Natural killer cell (primary cell): Measurements from ENCODE around the gene P2RY2. TPM values are rescaled to one million over a fixed set of nuclear protein-coding genes. Genes with fewer than 3 reads are reported as not detected.

Source experiments
- ATAC-seq, 3 donors: fragments of 150-1000 bp in 2 of 3; fragments of 200-7000 bp in 1 of 3; cut with Tn5 transposase; 1 replicate in 1 of 3; 2 replicates in 2 of 3; pipeline ENCODE4 v1.10.0; 2021; ENCODE audit warnings: mild to moderate bottlenecking in 2 of 3, moderate library complexity in 2 of 3
- DNase-seq, 2 donors: peaks; one replicate each; pipeline versions ENCODE4 v3.0.0 to v3.0.0-alpha.2; 2013 to 2021; ENCODE audit warnings: mixed read lengths in 1 of 2
- H3K27ac ChIP-seq: one replicate; pipeline ENCODE4 v1.5.1; 2013; ENCODE audit warnings: mild to moderate bottlenecking, low read length
- H3K27me3 ChIP-seq: one replicate; pipeline ENCODE4 v1.6.1; 2013; ENCODE audit warnings: low read length; ENCODE audit not compliant: control insufficient read depth, insufficient read depth
- H3K36me3 ChIP-seq: one replicate; pipeline ENCODE4 v1.6.1; 2013; ENCODE audit warnings: low read length; ENCODE audit not compliant: control insufficient read depth, insufficient read depth
- H3K4me1 ChIP-seq: one replicate; pipeline ENCODE4 v1.6.1; 2013; ENCODE audit warnings: low read length; ENCODE audit not compliant: control insufficient read depth, insufficient read depth
- H3K4me3 ChIP-seq: one replicate; pipeline ENCODE4 v1.5.1; 2013; ENCODE audit warnings: low read length
- H3K9me3 ChIP-seq: one replicate; pipeline ENCODE4 v1.6.1; 2013; ENCODE audit warnings: low read length; ENCODE audit not compliant: control insufficient read depth, insufficient read depth
- H3K27ac Mint-ChIP-seq, 2 donors: one replicate each; pipeline ENCODE4 v1.8.0; 2022; ENCODE audit warnings: mild to moderate bottlenecking in 2 of 2, mixed read lengths in 2 of 2, moderate library complexity in 1 of 2
- H3K27me3 Mint-ChIP-seq, 2 donors: one replicate each; pipeline ENCODE4 v1.8.0; 2022; ENCODE audit warnings: low read depth in 2 of 2, mixed read lengths in 2 of 2
- H3K36me3 Mint-ChIP-seq: one replicate; pipeline ENCODE4 v1.8.0; 2022; ENCODE audit warnings: mixed read lengths
- H3K4me1 Mint-ChIP-seq, 2 donors: one replicate each; pipeline ENCODE4 v1.8.0; 2022; ENCODE audit warnings: mixed read lengths in 2 of 2
- H3K4me3 Mint-ChIP-seq: one replicate; pipeline ENCODE4 v1.8.0; 2022; ENCODE audit warnings: mild to moderate bottlenecking, moderate library complexity, mixed read lengths
- H3K9me3 Mint-ChIP-seq, 2 donors: one replicate each; pipeline ENCODE4 v1.8.0; 2022; ENCODE audit warnings: mixed read lengths in 2 of 2
- CTCF ChIP-seq: fragments of 200-600 bp; IDR thresholded peaks from one replicate; pipeline ENCODE4 v1.8.0; 2022; ENCODE audit warnings: antibody characterized with exemption
- WGBS: methylation state at CpG from one replicate; pipeline ENCODE4 v1.1.7; 2013; ENCODE audit warnings: missing lambda C conversion rate; ENCODE audit not compliant: insufficient coverage; 5-methylcytosine and 5-hydroxymethylcytosine counted together
- intact Hi-C: fragments of 100-400 bp; cut with micrococcal nuclease; formaldehyde crosslinking; loops from one replicate; pipeline ENCODE4 v1.14.2; 2022
- total RNA-seq, 4 donors: library from RNA; stranded (reverse); fragments of 120-200 nt in 1 of 4; gene quantifications; one replicate each; pipeline versions ENCODE4 v1.2.3 to v1.2.4, GENCODE V29; 2013 to 2022

P2RY2 gene
- 1 to 10 TPM in 1 of 3 donors, under 1 TPM in 2; 0.27 to 1.0 (median 0.90) TPM for total RNA-seq
- total RNA-seq (2013) = 0.36 TPM

- H3K27ac Mint-ChIP-seq = no peak within 1 kb of the TSS
- peak; percentile 22 to 24 for DNase-seq
Observed at GRCh38 chr11:73218106-73218829, at the start of gene P2RY2. P2RY2 (plus strand) TSS chr11:73218281; CDS start chr11:73234160, 15,879 bp downstream.

GRCh38 chr11:73168925-73169579 lies 49.0 kb upstream of the P2RY2 start:
- 89% methylated on average over 9 of the region's 11 CpGs for WGBS
- no peak overlapping the region for H3K27ac Mint-ChIP-seq
- intact Hi-C loops = no loop called here
- H3K36me3 Mint-ChIP-seq = no peaks in the 10 kb centered on the region
- Histone ChIP-seq H3K36me3 (no peaks in the 10 kb centered on the region), H3K4me3 (no peak overlapping the region), H3K9me3 (no peaks in the 10 kb centered on the region), H3K27me3 (no peaks in the 10 kb centered on the region), H3K4me1 (no peaks in the 10 kb centered on the region), H3K27ac (no peak overlapping the region)
- H3K9me3 Mint-ChIP-seq = no peaks in the 10 kb centered on the region
- no peak overlapping the region for H3K4me3 Mint-ChIP-seq
- DNase-seq = no peak
- no peaks in the 10 kb centered on the region for H3K4me1 Mint-ChIP-seq
- no peak for ATAC-seq
- H3K27me3 Mint-ChIP-seq = no peaks in the 10 kb centered on the region
- TF ChIP-seq CTCF = no peak

More at GRCh38 chr11:73218106-73218829, at the start of gene P2RY2:
- peak; percentile 18 for TF ChIP-seq CTCF
- Histone ChIP-seq H3K4me3 (no peak within 1 kb of the TSS), H3K27ac (no peak within 1 kb of the TSS), H3K36me3 (no peaks in the 10 kb centered on the region), H3K4me1 (peaks cover 26% of the 10 kb centered on the region), H3K9me3 (no peaks in the 10 kb centered on the region), H3K27me3 (no peaks in the 10 kb centered on the region)
- no peaks in the 10 kb centered on the region for H3K9me3 Mint-ChIP-seq
- peak; percentile 60 to 83 (median 75) for ATAC-seq
- intact Hi-C loops = no loop called here
- no peaks in the 10 kb centered on the region for H3K36me3 Mint-ChIP-seq
- H3K4me3 Mint-ChIP-seq = peak within 1 kb of the TSS; percentile 74
- H3K27me3 Mint-ChIP-seq = peaks cover 30 to 39% of the 10 kb centered on the region in 2 donors
- peaks cover 4 to 11% of the 10 kb centered on the region in 2 donors for H3K4me1 Mint-ChIP-seq
- WGBS = 3% methylated on average over 81 of the region's 81 CpGs

GRCh38 chr11:73170140-73170539 lies 47.9 kb upstream of the P2RY2 start:
- Histone ChIP-seq H3K27me3 (no peaks in the 10 kb centered on the region), H3K4me3 (no peak overlapping the region), H3K9me3 (no peaks in the 10 kb centered on the region), H3K4me1 (no peaks in the 10 kb centered on the region), H3K36me3 (no peaks in the 10 kb centered on the region), H3K27ac (no peak overlapping the region)
- Mint-ChIP-seq H3K27ac (no peak overlapping the region), H3K27me3 (no peaks in the 10 kb centered on the region), H3K4me1 (no peaks in the 10 kb centered on the region), H3K36me3 (no peaks in the 10 kb centered on the region), H3K4me3 (no peak overlapping the region), H3K9me3 (no peaks in the 10 kb centered on the region)
- intact Hi-C loops = no loop called here
- TF ChIP-seq CTCF = no peak
- ATAC-seq (no peak), DNase-seq (no peak)
- 95% methylated on average over 2 of the region's 2 CpGs for WGBS
